HG02943 (cell line): ENCODE results near the gene PRPF39.

Experiments
- ATAC-seq: cut with Tn5 transposase; IDR thresholded peaks from one replicate; pipeline ENCODE4 v1.9.1; 2021; ENCODE audit warnings: mild to moderate bottlenecking, low read depth, moderate library complexity; ENCODE audit not compliant: unreplicated experiment

PRPF39 gene, protein sequence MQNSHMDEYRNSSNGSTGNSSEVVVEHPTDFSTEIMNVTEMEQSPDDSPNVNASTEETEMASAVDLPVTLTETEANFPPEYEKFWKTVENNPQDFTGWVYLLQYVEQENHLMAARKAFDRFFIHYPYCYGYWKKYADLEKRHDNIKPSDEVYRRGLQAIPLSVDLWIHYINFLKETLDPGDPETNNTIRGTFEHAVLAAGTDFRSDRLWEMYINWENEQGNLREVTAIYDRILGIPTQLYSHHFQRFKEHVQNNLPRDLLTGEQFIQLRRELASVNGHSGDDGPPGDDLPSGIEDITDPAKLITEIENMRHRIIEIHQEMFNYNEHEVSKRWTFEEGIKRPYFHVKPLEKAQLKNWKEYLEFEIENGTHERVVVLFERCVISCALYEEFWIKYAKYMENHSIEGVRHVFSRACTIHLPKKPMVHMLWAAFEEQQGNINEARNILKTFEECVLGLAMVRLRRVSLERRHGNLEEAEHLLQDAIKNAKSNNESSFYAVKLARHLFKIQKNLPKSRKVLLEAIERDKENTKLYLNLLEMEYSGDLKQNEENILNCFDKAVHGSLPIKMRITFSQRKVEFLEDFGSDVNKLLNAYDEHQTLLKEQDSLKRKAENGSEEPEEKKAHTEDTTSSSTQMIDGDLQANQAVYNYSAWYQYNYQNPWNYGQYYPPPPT

DNA sequence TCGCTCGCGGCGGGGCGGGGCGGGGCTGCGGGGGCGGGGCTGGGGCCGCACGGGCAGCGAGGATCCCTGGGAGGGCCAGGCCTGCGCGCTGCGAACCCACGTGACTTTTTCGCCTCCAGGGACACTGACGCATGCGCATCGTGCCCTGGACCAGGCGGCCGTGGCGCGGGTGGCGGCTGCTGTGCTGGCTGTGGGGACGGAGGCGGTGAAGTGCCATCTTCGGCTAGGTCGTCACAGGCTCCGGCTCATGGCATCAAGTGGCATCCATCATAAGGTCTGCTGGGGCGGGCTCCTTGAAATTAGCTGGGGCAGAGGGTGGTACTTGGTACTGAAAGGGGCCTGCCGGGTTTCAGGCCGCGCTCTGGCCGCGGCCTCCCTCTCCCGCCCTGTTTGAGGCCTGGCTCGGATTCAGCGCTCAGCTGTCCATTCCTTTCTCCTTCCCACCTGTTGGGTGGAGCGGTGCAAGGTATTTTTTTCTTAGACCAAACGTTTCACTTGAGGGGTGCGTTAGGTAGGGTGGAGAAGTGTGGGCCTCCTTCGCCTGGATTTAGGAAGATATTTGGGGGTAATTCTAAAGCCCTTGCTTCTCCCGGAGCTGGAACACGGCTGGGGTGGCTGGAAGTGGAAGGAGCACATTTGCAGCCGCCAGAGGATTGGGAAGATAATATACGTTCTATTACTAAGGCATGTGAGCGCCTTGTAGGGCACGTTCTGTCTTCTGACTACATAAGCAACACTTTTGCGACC lies at the start of gene PRPF39:
Gene PRPF39, plus strand, starts transcription at position 141 of the 747 bp plus-strand sequence. CDS start 11,124 bp downstream, outside the sequence.
- ATAC-seq: peak; percentile 92

DNA sequence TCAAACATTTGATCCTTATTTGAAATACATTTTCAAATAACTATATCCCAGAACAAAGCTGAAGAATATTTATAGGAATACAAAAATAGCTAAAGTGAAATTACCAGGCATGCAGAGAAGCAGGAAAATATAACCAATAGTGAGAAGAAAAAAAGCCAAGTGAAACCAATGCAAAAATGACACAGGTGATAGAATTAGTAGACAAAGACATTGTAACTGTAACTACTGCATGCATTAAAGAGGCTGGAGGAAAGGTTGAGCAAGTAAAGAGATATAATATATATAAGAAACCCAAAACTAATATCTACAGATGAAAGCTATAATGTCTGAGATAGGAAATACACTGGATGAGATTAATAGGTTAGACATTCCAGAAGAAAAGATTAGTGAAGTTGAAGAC lies 49.2 kb upstream of the PRPF39 start:
- ATAC-seq: no peak

DNA sequence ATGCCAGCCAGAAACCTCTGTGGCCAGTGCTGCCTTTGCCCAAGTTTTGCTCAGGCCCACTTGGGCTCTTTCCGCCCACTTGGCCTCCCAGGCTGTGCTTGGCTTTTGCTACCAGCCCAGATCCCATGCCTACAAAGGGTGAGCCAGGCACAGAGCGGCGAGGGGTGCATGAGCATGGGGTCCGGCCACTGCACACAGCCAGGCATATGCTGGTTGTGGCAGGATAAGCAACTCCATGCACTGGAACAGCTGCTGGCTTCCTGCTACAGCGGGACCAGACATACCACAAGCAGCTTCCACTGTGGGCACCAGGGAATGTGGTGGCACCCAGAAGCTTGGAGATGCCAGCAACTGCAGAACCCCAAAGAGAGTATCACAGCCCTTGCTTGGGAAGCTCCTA lies 45.7 kb upstream of the PRPF39 start:
- no peak for ATAC-seq

DNA sequence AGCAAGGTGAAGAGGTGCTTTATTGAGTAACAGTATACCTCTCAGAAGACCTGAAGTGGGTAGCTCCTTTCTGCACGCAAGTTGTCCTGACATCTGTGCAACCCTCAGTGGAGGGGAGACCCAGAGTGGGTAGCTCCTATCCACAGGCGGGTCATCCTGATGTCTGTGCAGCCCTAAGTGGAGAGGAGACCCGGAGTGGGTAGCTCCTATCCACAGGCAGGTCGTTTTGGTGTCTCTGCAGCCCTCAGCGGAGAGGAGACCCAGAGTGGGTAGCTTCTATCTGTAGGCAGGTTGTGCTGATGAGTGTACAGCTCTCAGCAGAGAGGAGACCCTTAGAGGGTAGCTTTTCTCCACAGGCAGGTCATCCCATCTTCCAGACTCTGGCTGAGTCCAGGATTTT lies 45.1 kb upstream of the PRPF39 start:
- ATAC-seq: no peak

DNA sequence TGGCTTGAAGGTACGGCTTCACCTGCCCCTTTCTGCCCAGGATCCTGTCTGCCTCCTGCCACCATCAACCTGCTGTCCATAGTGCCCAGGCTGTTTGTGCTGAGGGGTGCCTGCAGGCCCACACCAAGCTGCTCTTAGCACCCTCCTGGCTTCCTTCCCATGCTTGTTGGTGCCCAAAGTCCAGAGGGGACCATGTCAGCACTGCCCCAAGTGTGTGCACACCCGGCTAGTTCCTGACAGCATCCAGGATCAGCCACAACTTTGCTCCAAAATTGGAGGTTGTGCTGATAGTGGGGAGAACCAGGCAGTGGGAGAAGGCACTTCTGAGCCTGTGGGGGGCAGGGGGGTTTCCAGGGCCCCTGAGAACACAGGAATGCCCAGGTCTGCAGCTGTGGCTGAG lies 44.5 kb upstream of the PRPF39 start:
- no peak for ATAC-seq

DNA sequence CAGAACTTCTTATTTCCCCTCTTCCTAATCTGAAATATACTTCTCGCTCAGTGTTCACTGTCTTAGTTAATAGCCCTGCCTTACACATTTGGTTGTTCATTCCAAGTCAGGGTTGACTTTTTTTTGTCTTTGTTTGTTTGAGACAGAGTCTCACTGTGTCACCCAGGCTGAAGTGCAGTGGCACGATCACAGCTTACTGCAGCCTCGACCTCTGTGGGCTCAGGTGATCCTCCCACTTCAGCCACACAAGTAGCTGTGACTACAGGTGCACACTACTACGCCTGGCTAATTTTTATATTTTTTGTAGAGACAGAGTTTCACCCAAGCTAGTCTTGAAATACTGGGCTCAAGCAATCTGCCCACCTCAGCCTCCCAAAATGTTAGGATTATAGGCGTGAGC lies 42.3 kb upstream of the PRPF39 start:
- ATAC-seq: no peak

DNA sequence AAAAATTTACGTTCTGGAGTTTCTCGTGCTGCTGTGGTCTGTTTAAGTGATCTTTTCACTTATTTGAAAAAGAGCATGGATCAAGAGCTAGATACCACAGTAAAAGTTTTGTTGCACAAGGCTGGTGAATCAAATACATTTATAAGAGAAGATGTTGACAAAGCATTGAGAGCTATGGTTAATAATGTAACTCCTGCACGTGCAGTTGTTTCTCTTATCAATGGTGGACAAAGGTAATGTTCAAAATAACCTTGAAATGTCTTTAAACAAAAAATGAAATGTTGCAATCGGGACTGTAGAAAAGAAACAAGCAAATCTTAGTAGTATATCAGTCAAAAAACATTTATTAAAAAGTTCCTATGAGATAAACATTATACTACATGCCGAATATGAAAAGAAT lies 39.3 kb upstream of the PRPF39 start:
- no peak for ATAC-seq

DNA sequence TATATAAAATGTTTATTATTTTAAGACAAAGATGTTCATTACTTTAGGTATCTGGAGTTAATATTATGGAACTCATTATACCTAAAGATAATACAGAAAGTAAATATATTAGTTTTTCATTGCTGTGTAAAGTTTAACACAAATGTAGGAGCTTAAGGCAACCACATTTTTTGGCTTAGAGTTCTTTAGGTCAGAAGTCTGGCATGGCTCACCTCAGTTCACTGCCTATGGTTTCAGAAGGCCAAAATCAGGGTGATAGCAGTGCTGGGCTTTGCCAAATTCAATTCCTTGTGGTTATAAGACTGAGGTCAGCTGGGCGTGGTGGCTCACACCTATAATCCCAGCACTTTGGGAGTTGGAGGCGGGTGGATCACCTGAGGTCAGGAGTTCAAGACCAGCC lies 35.5 kb upstream of the PRPF39 start:
- no peak for ATAC-seq

DNA sequence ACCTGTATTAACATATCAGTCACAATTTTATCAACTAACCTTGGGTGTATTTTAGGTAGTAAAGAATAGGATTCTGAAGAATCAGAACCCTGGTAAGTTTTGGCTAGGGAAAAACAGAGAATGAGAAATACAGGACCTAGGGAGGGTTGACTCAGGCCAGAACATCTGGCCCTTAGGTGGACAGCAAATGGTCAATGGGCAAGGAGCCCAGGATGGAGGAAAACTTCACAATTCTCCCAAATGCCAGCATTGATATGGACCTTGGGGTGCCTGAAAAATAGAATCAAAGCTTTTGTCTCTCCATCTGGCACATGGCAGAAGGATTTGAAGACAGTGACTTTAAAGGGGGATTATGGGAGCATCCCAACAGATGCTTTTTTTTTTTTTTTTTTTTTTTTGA lies 32.7 kb upstream of the PRPF39 start:
- no peak for ATAC-seq

DNA sequence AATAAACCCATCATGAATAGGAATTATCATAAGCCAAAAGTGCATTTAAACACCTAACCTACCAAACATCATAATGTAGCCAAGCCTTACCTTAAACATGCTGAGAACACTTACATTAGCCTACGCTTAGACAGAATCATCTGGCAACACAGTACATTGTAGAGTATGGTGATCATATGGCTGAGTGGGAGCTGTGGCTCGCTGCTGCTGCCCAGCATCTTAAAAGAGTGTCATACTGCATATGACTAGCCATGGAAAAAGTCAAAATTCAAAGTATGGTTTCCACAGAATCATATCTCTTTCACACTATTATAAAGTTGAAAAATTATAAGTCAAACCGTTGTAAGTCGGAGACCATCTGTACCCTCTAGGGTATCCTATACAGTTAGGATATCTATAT lies 32.0 kb upstream of the PRPF39 start:
- no peak for ATAC-seq

DNA sequence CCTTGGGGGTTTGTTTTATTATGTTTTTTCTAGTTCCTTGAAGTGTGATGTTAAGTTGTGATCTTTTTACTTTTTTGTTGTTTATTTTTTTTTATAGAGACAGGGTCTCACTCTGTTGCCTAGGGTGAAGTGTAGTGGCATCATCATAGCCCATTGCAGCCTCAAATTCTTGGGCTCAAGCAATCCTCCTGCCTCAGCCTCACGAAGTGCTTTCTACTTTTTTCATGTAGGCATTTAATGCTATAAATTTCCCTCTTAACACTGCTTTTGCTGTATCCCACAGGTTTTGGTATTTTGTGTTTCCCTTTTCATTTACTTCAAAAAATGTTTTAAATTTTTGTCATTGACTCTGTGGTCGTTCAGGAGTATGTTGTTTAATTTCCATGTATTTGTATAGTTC lies 26.6 kb upstream of the PRPF39 start:
- no peak for ATAC-seq

DNA sequence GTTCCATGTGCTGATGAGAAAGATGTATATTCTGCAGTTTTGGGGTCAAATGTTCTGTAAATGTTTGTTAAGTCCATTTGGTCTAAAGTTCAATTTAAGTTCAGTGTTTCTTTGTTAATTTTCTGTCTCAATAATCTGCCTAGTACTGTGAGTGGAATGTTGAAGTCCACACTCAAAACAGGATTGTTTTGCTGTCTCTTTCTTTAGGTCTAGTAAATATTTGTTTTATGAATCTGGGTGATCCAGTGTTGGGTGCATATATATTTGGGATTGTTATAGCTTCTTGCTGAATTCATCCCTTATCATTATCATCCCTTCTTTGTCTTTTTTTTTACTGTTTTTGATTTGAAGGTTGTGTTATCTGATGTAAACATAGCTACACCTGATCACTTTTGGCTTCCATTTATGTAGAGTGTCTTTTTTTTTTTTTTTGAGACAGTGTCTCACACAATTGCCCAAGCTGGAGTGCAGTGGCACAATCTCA lies 26.0 kb upstream of the PRPF39 start:
- no peak for ATAC-seq

DNA sequence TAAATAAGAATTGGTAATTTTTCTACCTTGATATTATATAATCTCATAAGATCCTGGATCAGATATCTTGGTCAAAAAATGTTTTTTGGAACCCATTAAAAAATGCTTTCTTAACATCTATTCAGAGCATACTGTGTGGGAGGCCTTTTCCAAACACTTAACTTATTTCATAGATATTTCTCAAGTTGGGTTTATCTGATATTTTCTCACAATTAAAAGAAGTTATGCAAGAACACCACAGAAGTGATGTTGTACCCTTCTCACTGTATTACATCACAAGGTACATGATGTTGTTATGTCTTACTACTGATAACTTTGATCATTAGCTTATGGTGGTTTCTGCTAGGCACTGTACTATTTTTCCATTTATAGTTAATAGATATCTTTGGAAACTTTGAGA lies 23.4 kb upstream of the PRPF39 start:
- ATAC-seq: no peak

DNA sequence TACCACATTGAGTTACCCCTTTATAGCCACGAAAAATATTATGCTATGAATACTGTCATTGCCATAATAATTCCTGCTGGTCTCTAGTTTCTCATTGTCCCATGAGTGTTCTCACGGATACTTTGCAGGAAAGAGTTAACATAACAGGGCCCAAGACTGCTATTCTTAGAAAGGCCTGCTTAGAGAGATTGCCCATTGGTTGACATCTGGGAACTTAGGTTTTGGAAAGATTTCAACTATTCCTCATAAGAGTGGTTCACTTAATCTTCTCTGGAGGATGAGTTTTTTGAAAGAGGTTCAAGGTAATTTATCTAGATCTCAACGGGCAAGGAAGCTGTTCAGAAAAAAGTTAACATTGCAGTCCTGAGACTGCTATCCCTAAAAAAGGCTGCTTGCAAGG lies 18.4 kb upstream of the PRPF39 start:
- ATAC-seq: no peak

DNA sequence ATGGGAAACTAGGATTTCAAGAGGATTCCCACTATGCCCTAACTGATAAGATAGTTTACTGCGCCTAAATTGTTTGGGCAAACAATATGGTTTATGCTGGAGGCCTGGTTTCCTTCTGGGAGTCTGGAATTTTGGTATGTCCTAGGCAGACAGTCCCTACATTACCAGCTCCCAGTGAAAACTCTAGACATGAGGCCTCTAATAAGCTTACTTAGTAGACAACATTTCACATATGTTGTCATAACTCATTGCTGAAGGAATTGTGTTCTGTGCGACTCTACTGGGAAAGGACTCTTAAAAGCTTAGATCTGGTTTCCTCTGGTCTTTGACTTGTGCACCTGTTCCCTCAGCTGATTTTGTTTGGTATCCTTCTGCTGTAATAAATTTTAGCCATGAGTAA lies 18.0 kb upstream of the PRPF39 start:
- ATAC-seq: no peak

DNA sequence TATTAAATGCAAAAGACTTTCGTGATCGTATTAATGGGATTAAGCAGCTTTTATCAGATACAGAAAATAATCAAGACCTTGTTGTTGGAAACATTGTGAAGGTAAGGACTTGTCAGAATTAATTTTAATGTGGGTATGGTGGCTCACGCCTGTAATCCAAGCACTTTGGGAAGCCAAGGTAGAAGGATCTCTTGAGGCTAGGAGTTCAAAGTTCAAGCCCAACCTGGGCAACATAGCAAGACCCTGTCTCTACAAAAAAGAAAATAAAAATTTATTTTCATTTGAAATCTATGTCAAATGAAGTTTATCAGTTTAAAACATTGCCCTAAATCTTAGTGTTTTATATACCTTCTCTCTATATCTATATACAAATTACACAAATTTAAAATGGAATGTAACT lies 17.2 kb upstream of the PRPF39 start:
- no peak for ATAC-seq

DNA sequence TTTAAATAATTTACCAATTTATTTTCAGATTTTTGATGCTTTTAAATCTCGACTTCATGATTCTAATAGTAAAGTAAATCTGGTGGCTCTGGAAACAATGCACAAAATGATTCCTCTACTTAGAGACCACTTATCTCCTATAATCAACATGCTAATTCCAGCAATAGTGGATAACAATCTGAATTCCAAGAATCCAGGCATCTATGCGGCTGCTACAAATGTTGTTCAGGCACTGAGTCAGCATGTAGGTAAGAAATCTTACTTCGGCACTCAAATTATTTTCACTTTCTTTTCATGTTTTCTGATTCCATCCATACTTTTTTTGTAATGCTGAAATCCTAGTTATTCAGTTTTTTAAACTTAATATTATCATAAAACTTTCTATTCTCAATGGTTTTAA lies 15.5 kb upstream of the PRPF39 start:
- ATAC-seq: no peak

DNA sequence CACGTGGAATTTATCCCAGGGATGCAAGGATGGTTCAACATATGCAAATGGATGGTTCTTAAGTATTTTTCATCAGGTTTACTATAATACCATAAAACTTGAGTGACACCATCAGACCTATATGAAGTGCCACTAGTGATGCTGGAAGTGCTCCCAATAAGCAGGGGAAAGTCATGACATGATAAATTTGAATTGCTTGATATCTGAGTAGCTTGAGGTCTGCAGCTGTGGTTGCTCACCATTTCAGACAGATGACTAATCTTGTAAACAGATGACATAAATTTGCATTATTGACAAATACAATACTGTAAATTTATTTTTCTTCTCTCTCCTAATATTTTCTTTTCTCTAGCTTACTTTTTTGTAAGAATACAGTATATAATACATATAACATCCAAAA lies 13.7 kb upstream of the PRPF39 start:
- ATAC-seq: no peak

DNA sequence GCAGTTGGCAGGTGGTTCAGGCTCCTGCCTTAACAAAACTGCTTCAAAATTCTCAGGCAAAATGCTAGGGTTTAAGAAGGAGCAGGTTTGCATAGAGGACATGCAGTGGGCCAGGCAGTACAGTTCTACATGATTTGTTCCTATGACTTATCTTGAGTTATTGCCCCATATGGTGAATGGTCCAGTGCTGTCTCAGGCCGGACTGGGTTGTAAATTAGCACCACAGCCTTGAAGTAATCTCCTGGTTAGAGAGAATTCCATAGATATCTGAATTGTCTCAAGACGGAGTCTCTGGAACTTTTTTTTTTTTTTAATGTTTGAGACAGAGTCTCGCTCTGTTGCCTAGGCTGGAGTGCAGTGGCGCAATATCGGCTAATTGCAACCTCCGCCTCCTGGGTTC lies 11.8 kb upstream of the PRPF39 start:
- no peak for ATAC-seq

DNA sequence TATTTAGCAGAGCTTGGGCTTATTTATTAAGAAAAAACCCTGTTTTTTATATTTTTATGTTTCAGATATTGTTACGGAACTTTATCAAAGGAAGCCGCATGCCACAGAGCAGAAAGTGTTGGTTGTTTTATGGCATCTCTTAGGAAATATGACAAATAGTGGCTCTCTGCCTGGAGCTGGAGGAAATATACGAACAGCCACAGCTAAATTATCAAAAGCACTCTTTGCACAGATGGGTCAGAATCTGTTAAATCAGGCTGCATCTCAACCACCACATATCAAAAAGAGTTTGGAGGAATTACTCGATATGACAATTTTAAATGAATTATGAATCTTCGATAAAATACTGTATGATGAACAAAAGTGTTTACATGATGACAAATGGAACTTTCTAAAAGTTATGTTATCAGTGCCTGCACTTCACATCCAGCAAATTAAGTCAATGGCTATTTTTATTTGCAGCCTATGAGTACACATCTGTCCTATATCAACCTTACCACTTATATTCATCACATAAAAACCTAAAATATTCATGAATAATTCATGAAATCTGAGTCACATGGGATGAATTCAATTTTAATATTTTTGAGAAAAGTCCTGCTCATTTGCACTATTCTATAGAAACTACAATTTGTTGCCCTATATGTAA lies 10.6 kb upstream of the PRPF39 start:
- ATAC-seq: no peak

DNA sequence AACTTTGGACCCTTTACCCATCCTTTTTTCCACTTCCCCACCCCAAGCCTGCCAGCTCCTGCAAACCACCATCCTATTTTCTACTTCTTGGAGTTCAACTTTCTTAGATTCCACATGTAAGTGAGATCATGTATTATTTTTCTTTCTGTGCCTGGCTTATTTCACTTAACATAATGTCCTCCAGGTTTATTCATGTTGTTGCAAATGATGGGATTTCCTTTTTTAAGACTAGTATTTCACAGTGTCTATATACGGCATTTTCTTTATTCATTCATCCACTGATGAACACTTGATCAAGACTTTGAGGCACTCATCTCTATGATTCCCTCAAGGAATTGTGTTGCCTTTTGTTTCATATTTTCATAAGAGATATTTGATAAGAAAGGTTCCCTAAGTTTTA lies 5.6 kb upstream of the PRPF39 start:
- no peak for ATAC-seq
